ENCODE results near the gene DDX4.

The DDX4 gene

DNA sequence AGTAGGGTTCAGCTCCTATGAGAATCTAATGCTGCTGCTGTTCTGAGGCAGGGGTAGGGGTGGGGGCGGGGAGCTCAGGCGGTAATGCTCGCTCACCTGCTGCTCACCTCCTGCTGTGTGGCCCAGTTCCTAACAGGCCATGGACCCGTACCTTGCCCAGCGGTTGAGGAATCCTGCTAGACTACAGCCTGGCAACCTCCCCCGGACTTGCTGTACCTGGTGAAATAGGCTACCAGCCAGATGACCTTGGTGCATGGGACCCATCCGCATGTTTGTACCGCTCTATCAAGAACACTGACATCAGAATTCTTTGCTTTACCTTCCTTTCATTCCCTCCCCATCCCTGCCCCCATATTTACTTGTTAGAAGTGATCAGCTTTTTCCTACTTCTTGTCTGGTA lies 128.6 kb downstream of the DDX4 start:
- POLR2A ChIA-PET, result no interaction called here
- CTCF ChIA-PET, result interaction anchor here (1.4 kb wide), 1 partner anchor 12 kb away, joined by 3 read pairs; no protein-coding TSS in a partner anchor
- DNase-seq (ENCODE audit: extremely low spot score), result no peak
- TF ChIP-seq, protein P1, sequence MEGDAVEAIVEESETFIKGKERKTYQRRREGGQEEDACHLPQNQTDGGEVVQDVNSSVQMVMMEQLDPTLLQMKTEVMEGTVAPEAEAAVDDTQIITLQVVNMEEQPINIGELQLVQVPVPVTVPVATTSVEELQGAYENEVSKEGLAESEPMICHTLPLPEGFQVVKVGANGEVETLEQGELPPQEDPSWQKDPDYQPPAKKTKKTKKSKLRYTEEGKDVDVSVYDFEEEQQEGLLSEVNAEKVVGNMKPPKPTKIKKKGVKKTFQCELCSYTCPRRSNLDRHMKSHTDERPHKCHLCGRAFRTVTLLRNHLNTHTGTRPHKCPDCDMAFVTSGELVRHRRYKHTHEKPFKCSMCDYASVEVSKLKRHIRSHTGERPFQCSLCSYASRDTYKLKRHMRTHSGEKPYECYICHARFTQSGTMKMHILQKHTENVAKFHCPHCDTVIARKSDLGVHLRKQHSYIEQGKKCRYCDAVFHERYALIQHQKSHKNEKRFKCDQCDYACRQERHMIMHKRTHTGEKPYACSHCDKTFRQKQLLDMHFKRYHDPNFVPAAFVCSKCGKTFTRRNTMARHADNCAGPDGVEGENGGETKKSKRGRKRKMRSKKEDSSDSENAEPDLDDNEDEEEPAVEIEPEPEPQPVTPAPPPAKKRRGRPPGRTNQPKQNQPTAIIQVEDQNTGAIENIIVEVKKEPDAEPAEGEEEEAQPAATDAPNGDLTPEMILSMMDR (IDR thresholded peaks at IDR 0.05; ENCODE audit: control extremely low read depth, extremely low read depth, low read depth, missing control alignments), result no peak
